Measurements from ENCODE around the gene CNKSR3.

The CNKSR3 gene

GRCh38 chr6:154388803-154389202 lies 121.7 kb downstream of the CNKSR3 start:
- no peaks in the 10 kb centered on the region for H3K27me3 ChIP-seq (ENCODE audit: insufficient read depth, poor library complexity, severe bottlenecking)
- no peak overlapping the region for H3K27ac ChIP-seq (replicated peaks)
- DNase-seq (ENCODE audit: low read depth in 1 of 2, low spot score in 1 of 2) = no peak
- TF ChIP-seq GABPA (IDR thresholded peaks at IDR 0.05; ENCODE audit: low read depth) (no peak), POLR2AphosphoS5 (IDR thresholded peaks at IDR 0.05; ENCODE audit: low read depth) (no peak), SPI1 (IDR thresholded peaks at IDR 0.05; ENCODE audit: borderline replicate concordance, low read depth) (no peak), CTCF (IDR thresholded peaks at IDR 0.05; ENCODE audit: insufficient read depth, low read length) (no peak), REST (IDR thresholded peaks at IDR 0.05; ENCODE audit: insufficient replicate concordance, low read depth) (no peak)
- no peak overlapping the region for H3K4me3 ChIP-seq (replicated peaks; ENCODE audit: insufficient read depth, low read length)

DNA sequence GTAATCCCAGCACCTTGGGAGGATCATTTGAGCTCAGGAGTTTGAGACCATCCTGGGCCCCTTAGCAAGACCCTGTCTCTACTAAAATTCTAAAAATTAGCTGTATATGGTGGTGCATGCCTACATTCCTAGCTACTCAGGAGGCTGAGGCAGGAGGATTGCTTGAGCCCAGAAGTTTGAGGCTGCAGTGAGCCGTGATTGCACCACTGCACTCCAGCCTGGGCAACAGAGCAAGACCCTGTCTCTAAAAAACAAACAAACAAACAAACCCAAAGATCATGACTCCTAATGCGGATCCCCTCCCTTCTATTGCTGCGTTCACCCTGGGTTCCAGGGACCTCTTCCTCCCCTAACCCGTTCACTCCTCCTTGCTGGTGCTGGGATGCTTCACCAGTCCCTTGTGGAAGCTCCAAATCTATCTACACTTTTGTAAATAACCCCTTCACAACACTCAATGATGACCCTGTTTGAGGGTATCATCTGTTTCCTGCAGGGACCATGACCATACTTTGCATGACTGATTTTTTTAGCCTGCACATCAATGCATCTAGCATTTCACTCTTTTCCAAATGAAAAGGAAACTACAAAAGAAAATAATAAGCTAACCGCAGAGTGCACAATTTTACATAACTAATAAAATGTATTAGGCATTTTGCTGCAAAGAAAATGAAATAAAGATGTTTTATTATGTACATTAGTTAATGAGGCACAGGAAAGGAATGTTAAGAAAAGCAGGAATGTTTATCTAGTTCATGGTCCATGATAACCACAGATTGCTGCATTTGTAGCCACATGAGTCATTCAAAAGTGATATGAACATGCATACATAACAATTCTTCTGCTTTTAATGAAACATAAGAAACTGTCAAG lies 123.4 kb downstream of the CNKSR3 start:
- no peak overlapping the region for H3K27ac ChIP-seq (replicated peaks)
- H3K27me3 ChIP-seq (ENCODE audit: insufficient read depth, poor library complexity, severe bottlenecking) = no peaks in the 10 kb centered on the region
- H3K4me3 ChIP-seq (replicated peaks; ENCODE audit: insufficient read depth, low read length) = no peak overlapping the region
- TF ChIP-seq GABPA (IDR thresholded peaks at IDR 0.05; ENCODE audit: low read depth) (no peak), POLR2AphosphoS5 (IDR thresholded peaks at IDR 0.05; ENCODE audit: low read depth) (no peak), SPI1 (IDR thresholded peaks at IDR 0.05; ENCODE audit: borderline replicate concordance, low read depth) (no peak), REST (IDR thresholded peaks at IDR 0.05; ENCODE audit: insufficient replicate concordance, low read depth) (no peak), CTCF (IDR thresholded peaks at IDR 0.05; ENCODE audit: insufficient read depth, low read length) (no peak)
- no peak for DNase-seq (ENCODE audit: low read depth in 1 of 2, low spot score in 1 of 2)

GRCh38 chr6:154384191-154384590 lies 126.3 kb downstream of the CNKSR3 start:
- no peak overlapping the region for H3K27ac ChIP-seq (replicated peaks)
- H3K4me3 ChIP-seq (replicated peaks; ENCODE audit: insufficient read depth, low read length) = no peak overlapping the region
- no peaks in the 10 kb centered on the region for H3K27me3 ChIP-seq (ENCODE audit: insufficient read depth, poor library complexity, severe bottlenecking)
- no peak for DNase-seq (ENCODE audit: low read depth in 1 of 2, low spot score in 1 of 2)
- TF ChIP-seq REST (IDR thresholded peaks at IDR 0.05; ENCODE audit: insufficient replicate concordance, low read depth) (no peak), POLR2AphosphoS5 (IDR thresholded peaks at IDR 0.05; ENCODE audit: low read depth) (no peak), CTCF (IDR thresholded peaks at IDR 0.05; ENCODE audit: insufficient read depth, low read length) (no peak), GABPA (IDR thresholded peaks at IDR 0.05; ENCODE audit: low read depth) (no peak), SPI1 (IDR thresholded peaks at IDR 0.05; ENCODE audit: borderline replicate concordance, low read depth) (no peak)

Data from HL-60 (cell line).